ENCODE data around the gene CCDC74A.
"Not testable (repeated sequence)": the region's sequence is repeated elsewhere in the genome, so short reads cannot be mapped to it uniquely, and the experiment has no call there.

The CCDC74A gene

DNA sequence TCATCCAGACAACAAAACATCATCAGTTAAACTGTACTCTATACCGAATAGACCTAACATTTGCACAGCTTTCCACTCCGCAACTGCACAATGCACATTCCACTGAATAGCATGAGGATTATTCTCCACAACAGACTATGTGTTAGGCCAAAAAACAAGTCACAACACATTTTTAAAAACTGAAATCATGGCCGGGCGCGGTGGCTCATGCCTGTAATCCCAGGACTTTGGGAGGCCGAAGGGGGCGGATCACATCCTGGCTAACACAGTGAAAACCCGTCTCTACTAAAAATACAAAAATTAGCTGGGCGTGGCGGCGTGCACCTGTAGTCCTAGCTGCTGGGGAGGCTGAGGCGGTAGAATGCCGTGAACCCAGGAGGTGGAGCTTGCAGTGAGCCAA, 11.2 kb downstream of the CCDC74A start:
- not testable (repeated sequence) for H3K4me1 ChIP-seq (ENCODE audit: control insufficient read depth, insufficient read depth, low read length); H3K27me3 ChIP-seq (ENCODE audit: control insufficient read depth, insufficient read depth, low read length, poor library complexity, severe bottlenecking); H3K36me3 ChIP-seq (ENCODE audit: control insufficient read depth, insufficient read depth, low read length); H3K9me3 ChIP-seq (ENCODE audit: control insufficient read depth, low read length); H3K27ac ChIP-seq (ENCODE audit: insufficient read depth, low read depth, low read length, poor library complexity, severe bottlenecking); H3K4me3 ChIP-seq (ENCODE audit: insufficient read depth, low read depth, low read length)
- WGBS, 2 experiments = 91% methylated on average over 13 of the region's 13 CpGs

DNA sequence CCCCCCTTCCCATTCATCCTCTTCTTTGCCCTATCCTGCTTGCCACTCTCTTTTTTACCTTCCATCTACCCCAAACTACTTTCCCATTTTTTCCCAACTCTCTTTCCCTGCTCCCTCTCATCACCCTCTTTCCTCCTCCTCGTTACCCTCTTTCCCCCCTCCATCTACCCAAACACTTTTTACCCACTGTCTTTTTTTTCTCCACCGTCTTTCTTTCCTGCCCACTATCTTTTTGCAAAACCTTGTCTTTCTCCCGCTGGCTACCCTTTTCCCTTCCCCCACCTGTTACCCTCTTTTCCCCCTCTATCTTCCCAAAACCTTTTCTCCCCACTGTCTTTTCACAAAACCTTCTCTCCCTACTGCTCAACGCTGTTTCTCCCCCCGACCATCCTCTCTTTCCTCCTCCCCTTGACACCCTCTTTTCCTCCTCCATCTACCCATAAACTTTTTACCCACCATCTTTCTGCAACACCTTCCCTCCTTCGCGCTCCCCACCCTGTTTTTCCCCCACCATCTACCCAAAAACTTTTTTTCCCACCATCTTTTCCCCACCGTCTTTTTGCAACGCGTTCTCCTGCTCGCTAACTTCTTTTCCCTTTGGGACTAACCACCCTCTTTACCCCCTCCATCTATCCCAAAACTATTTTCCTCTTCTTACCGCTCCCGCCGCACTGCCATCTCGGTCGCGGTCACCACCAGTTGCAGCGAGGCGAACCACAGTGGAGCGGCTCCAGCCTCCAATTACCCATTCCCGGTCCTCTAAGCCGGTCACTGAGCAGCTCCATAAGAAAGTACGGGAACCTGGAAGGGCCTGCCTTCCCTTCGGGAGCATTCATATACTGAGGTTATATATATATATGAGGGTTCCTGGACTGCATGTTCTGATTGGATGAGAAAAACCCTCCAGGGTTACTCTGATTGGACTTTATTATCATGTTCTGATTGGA, 15.0 kb downstream of the CCDC74A start:
- H3K36me3 ChIP-seq (ENCODE audit: control insufficient read depth, insufficient read depth, low read length) = no peaks in the 10 kb centered on the region
- 93% methylated on average over 24 of the region's 24 CpGs for WGBS, 2 experiments
- H3K9me3 ChIP-seq (ENCODE audit: control insufficient read depth, low read length) = no peaks in the 10 kb centered on the region
- H3K27me3 ChIP-seq (ENCODE audit: control insufficient read depth, insufficient read depth, low read length, poor library complexity, severe bottlenecking) = no peaks in the 10 kb centered on the region
- H3K27ac ChIP-seq (ENCODE audit: insufficient read depth, low read depth, low read length, poor library complexity, severe bottlenecking) = no peak overlapping the region
- H3K4me1 ChIP-seq (ENCODE audit: control insufficient read depth, insufficient read depth, low read length) = no peaks in the 10 kb centered on the region
- H3K4me3 ChIP-seq (ENCODE audit: insufficient read depth, low read depth, low read length) = no peak overlapping the region

DNA sequence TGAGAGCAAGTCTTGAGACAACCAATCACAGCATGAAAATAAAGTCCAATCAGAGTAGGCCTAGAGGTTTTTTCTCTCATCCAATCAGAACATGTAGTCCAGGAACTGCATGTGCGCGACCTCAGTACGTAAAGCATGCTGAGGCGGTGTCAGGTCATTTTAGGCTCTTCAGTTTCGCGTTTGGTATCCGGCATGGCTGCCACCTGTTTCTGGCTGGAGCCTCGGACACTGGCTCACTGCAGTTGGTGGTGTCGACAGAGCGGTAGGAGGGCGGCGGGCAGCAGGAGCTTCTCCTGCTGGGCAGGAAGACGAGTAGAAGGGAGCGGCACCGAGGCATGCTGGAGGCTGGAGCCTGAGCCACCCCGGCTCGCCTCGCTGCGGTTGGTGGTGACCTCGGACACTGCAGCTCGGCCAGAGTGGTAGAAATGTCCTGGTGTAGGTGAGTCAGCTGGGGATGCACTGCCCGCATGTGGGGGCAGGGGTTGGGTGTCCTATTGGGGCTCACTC, 15.8 kb downstream of the CCDC74A start:
- no peaks in the 10 kb centered on the region for H3K4me1 ChIP-seq (ENCODE audit: control insufficient read depth, insufficient read depth, low read length)
- no peaks in the 10 kb centered on the region for H3K27me3 ChIP-seq (ENCODE audit: control insufficient read depth, insufficient read depth, low read length, poor library complexity, severe bottlenecking)
- 90 to 93% methylated on average over 22 of the region's 22 CpGs for WGBS, 2 experiments
- H3K4me3 ChIP-seq (ENCODE audit: insufficient read depth, low read depth, low read length) = no peak overlapping the region
- H3K36me3 ChIP-seq (ENCODE audit: control insufficient read depth, insufficient read depth, low read length) = no peaks in the 10 kb centered on the region
- H3K27ac ChIP-seq (ENCODE audit: insufficient read depth, low read depth, low read length, poor library complexity, severe bottlenecking) = no peak overlapping the region
- H3K9me3 ChIP-seq (ENCODE audit: control insufficient read depth, low read length) = no peaks in the 10 kb centered on the region

DNA sequence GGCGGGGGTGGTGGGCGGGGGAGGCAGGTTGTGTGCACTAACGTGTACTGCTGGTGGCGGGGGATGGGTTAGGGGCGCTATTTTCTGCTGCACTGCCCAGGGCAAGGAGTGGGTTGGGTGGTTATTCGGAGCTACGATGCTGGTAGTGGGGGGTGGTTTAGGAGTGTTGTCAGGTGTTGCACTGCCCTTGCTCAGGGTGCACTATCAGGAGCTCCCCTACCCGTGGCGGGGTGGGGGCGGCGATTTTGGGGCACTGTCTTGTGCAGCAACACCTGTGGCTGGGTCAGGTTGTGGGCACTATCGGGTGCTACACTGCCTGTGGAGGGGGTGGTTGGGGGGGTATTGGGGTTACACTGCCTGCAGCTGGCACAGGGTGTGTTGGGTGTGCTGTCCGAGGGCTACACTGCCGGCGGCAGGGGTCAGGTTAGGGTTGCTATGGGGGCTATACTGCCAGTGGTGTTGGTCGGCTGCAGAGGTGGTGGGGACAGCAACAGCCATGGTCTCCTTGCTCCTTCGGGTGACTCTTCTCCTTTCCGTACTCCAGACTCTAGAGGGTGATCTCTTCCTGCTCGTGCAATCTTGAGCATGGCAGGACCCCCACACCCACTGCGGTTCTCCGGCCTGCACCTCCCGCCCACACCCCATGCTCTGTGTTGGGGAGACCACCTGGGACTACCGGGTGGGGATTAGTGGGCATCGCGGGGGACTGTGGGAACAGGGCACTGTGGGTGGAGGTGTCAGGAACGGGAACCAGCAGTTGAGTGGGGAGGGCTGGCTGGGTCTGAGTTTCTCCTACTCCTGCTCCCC, 16.5 kb downstream of the CCDC74A start:
- 79 to 80% methylated on average over 19 of the region's 26 CpGs for WGBS, 2 experiments
- H3K27ac ChIP-seq (ENCODE audit: insufficient read depth, low read depth, low read length, poor library complexity, severe bottlenecking); H3K27me3 ChIP-seq (ENCODE audit: control insufficient read depth, insufficient read depth, low read length, poor library complexity, severe bottlenecking); H3K4me1 ChIP-seq (ENCODE audit: control insufficient read depth, insufficient read depth, low read length); H3K4me3 ChIP-seq (ENCODE audit: insufficient read depth, low read depth, low read length); H3K36me3 ChIP-seq (ENCODE audit: control insufficient read depth, insufficient read depth, low read length); H3K9me3 ChIP-seq (ENCODE audit: control insufficient read depth, low read length): not testable (repeated sequence)

DNA sequence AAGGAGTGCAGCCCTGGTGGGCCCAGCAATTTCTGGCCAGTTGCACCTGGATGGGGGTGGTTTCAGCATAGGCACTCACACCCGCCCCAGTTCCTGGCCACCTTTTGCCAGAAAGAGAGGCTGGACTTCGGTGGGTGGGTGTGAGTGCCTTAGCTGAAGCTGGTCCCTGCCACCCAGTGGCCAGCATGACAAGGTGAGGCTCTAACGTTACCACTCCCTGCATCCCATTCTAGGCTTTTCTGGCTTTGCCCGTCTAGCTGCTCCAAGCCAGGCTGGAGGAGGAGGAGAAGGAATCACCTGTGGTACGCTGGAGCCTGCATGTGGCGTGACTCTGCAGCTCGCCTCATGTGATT, 17.1 kb downstream of the CCDC74A start:
- not testable (repeated sequence) for H3K27me3 ChIP-seq (ENCODE audit: control insufficient read depth, insufficient read depth, low read length, poor library complexity, severe bottlenecking); H3K36me3 ChIP-seq (ENCODE audit: control insufficient read depth, insufficient read depth, low read length); H3K4me3 ChIP-seq (ENCODE audit: insufficient read depth, low read depth, low read length); H3K9me3 ChIP-seq (ENCODE audit: control insufficient read depth, low read length); H3K27ac ChIP-seq (ENCODE audit: insufficient read depth, low read depth, low read length, poor library complexity, severe bottlenecking); H3K4me1 ChIP-seq (ENCODE audit: control insufficient read depth, insufficient read depth, low read length)
- 85 to 91% methylated on average over 3 of the region's 7 CpGs for WGBS, 2 experiments

DNA sequence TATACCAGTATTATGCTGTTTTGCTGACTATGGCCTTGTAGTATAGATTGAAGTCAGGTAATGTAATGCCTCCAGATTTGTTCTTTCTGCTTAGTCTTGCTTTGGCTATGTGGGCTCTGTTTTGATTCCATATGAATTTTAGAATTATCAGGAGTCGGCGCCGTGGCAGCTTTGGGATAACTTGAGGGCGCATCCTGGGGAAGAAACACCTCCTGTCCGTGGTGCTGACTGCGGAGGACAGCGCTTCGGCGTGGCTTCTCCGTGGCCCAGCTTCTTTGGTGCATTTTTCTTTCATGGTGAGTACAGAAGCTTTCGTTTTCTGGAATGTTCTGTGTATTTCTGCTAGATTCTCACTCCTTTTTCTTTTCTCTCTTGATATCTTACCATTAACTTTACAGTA, 25.2 kb downstream of the CCDC74A start:
- WGBS, 2 experiments = 91 to 96% methylated on average over 11 of the region's 11 CpGs
- H3K4me1 ChIP-seq (ENCODE audit: control insufficient read depth, insufficient read depth, low read length) = no peaks in the 10 kb centered on the region
- H3K27ac ChIP-seq (ENCODE audit: insufficient read depth, low read depth, low read length, poor library complexity, severe bottlenecking) = no peak overlapping the region
- no peaks in the 10 kb centered on the region for H3K27me3 ChIP-seq (ENCODE audit: control insufficient read depth, insufficient read depth, low read length, poor library complexity, severe bottlenecking)
- H3K36me3 ChIP-seq (ENCODE audit: control insufficient read depth, insufficient read depth, low read length) = no peaks in the 10 kb centered on the region
- H3K9me3 ChIP-seq (ENCODE audit: control insufficient read depth, low read length) = no peaks in the 10 kb centered on the region
- H3K4me3 ChIP-seq (ENCODE audit: insufficient read depth, low read depth, low read length) = no peak overlapping the region

DNA sequence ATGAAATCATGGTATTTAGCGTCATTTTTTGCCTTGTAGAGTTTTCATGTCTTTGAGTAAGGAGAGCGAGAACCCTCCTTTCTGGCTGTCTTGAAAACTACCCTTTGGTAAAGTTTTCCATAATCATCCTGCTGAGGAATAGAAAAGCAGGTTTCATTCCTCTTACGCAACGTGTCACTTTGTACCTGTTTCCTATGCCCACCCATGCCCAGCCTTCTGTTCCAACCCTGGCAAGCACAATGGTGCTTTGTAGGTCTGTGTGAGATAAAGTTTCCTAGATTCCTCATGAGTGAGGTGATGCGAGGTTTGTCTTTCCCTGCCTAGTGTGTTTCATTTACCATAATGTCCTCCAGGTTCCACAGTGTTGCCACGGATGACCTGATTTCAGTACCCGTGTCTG, 29.3 kb downstream of the CCDC74A start:
- Histone ChIP-seq H3K36me3 (ENCODE audit: control insufficient read depth, insufficient read depth, low read length) (no peaks in the 10 kb centered on the region), H3K4me1 (ENCODE audit: control insufficient read depth, insufficient read depth, low read length) (no peaks in the 10 kb centered on the region), H3K27ac (ENCODE audit: insufficient read depth, low read depth, low read length, poor library complexity, severe bottlenecking) (no peak overlapping the region), H3K9me3 (ENCODE audit: control insufficient read depth, low read length) (no peaks in the 10 kb centered on the region), H3K4me3 (ENCODE audit: insufficient read depth, low read depth, low read length) (no peak overlapping the region), H3K27me3 (ENCODE audit: control insufficient read depth, insufficient read depth, low read length, poor library complexity, severe bottlenecking) (no peaks in the 10 kb centered on the region)
- WGBS, 2 experiments = 93 to 94% methylated on average over 7 of the region's 7 CpGs

DNA sequence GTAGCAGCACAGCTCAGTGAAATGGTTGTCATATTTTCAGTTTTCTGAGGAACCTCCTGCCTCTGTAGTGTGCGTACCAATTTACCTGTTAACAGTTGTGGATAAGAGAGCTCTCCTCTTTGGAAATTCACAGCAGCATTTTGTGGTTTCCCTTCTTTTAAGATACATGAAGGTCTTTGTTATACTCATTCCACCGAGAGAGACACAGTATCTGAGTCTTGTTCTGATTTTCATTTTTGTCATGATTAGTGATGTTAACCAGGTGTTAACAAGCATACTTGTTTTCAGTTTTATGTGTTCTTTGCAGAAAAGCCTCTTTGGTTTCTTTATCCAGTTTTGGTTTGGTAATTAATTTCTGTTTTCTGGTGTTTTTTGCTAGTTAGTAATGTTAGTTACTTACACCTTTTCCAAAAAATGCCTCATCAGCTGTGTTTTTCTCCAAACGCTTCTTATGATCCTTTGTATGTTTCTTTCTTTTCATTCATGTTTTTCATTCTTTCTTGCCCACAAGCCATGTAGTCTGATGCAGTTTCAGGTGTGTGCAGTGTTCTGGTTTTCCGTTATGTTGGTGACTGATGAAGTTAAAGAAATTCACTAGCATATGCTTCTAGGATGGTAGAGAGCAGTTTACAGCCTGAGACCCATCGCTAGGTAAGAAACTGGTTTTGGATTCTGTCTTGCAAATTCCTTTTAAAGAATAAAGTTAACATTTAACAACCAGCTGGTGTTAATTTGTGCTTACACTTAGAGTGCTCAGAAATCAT, 30.1 kb downstream of the CCDC74A start:
- no peaks in the 10 kb centered on the region for H3K36me3 ChIP-seq (ENCODE audit: control insufficient read depth, insufficient read depth, low read length)
- H3K4me3 ChIP-seq (ENCODE audit: insufficient read depth, low read depth, low read length) = no peak overlapping the region
- no peaks in the 10 kb centered on the region for H3K9me3 ChIP-seq (ENCODE audit: control insufficient read depth, low read length)
- H3K27me3 ChIP-seq (ENCODE audit: control insufficient read depth, insufficient read depth, low read length, poor library complexity, severe bottlenecking) = no peaks in the 10 kb centered on the region
- WGBS, 2 experiments = 93 to 95% methylated on average over 5 of the region's 5 CpGs
- no peaks in the 10 kb centered on the region for H3K4me1 ChIP-seq (ENCODE audit: control insufficient read depth, insufficient read depth, low read length)
- H3K27ac ChIP-seq (ENCODE audit: insufficient read depth, low read depth, low read length, poor library complexity, severe bottlenecking) = no peak overlapping the region

DNA sequence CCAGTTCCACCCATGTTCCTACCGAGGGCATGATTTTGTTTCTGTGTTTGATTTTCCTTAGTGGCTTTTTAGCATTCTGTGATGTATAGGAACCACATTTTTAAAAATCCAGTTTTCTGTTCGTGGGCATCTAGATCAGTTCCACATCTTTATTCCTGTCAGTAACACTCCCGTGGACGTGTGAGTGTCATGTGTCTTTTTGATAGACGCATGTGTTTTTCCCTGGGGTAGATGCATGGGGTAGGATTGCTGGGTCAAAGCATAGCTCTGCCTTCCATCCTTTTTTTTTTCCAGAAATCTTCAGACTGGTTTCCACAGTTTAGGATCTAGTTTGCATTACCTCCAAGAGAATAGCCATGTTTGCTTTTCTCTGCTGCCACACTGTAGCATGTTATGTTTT, 38.7 kb downstream of the CCDC74A start:
- no peak overlapping the region for H3K27ac ChIP-seq (ENCODE audit: insufficient read depth, low read depth, low read length, poor library complexity, severe bottlenecking)
- WGBS, 2 experiments = 90 to 96% methylated on average over 5 of the region's 5 CpGs

DNA sequence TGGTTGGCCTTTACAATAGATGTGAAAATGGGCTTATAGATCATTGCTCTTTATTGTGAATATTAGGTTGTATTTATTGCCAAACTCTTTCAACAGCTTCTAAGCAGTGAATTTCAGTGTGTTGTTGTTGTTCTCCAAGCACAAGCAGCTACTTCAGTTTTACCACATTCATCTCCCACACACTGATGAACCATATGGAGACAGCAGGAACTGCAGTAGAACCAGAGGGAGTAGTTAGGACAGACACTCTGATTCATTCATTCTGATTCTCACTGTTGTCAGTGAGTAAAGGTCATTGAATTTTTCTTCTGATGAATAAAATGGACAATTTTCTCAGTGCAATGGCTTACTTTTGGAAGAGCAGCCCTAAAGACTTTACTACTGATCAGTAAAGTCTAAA, 40.2 kb downstream of the CCDC74A start:
- no peaks in the 10 kb centered on the region for H3K9me3 ChIP-seq (ENCODE audit: control insufficient read depth, low read length)
- H3K27me3 ChIP-seq (ENCODE audit: control insufficient read depth, insufficient read depth, low read length, poor library complexity, severe bottlenecking) = no peaks in the 10 kb centered on the region
- no peak overlapping the region for H3K4me3 ChIP-seq (ENCODE audit: insufficient read depth, low read depth, low read length)
- no peaks in the 10 kb centered on the region for H3K36me3 ChIP-seq (ENCODE audit: control insufficient read depth, insufficient read depth, low read length)
- H3K27ac ChIP-seq (ENCODE audit: insufficient read depth, low read depth, low read length, poor library complexity, severe bottlenecking) = no peak overlapping the region
- no peaks in the 10 kb centered on the region for H3K4me1 ChIP-seq (ENCODE audit: control insufficient read depth, insufficient read depth, low read length)

More for the DNA sequence above, 38.7 kb downstream of the CCDC74A start:
- Histone ChIP-seq H3K27me3 (ENCODE audit: control insufficient read depth, insufficient read depth, low read length, poor library complexity, severe bottlenecking) (no peaks in the 10 kb centered on the region), H3K4me1 (ENCODE audit: control insufficient read depth, insufficient read depth, low read length) (no peaks in the 10 kb centered on the region), H3K36me3 (ENCODE audit: control insufficient read depth, insufficient read depth, low read length) (no peaks in the 10 kb centered on the region), H3K9me3 (ENCODE audit: control insufficient read depth, low read length) (no peaks in the 10 kb centered on the region), H3K4me3 (ENCODE audit: insufficient read depth, low read depth, low read length) (no peak overlapping the region)

All from ectodermal cell (in vitro differentiated cells).